NCI-H2029 treated with DMSO at 0.1 percent for 48 hours (cell line): Measurements from ENCODE around the gene MTRF1.

Experiments used
- DNase-seq: peaks from one replicate; lab custom pipeline; 2025; lab: John Stamatoyannopoulos, UW

Gene MTRF1

GRCh38 chr13:41263261-41263971 is at the start of gene MTRF1:
Gene MTRF1, minus strand, starts transcription at chr13:41263576. Its CDS starts 2,669 bp downstream, at chr13:41260907.
- DNase-seq = peak; percentile 31

- DNase-seq = no peak
Measured at GRCh38 chr13:41313117-41313516, 49.7 kb upstream of the MTRF1 start.

DNA sequence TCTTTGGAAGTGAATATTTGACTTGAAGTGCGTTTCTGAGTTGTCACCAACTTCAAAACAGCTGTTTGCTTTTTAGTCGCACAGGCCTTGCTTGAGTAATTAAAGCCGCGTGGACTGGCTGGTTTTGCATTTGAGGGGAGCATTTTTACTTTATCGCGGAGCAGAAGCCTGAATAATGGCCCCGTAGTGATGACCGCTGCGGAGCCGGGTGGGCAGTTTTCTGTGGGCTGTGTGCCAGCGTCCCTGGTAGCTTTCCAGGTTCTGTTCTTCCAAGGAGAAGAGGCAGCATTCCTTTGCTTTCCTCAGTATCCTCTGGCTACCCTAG is 48.8 kb upstream of the MTRF1 start:
- DNase-seq = no peak

- DNase-seq = no peak
Measured at GRCh38 chr13:41311406-41312175, 48.2 kb upstream of the MTRF1 start.

DNA sequence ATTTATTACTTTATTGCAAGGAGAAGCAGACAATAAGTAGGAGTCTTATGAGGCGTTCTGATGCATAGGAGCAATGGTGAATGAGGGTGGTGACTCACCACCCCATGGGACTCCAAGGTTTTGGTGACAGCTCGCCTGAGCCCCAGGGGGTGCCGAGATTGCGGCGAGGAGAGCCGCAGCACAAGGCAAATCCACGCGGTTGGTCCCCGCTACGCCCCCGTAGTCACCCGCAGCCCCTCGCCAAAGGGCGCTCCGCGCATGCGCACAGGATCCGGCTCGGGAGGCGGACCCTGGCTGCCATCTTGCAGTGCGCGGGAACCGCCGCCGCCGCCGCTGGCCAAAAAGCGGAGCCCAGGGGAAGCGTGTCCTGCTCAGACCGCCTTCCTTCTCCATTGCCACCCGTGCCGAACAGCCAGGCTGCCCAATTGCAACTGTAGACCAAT is 47.6 kb upstream of the MTRF1 start, which contains the start of gene NAA16:
Gene NAA16 (plus strand): TSS at position 305 of the 443 bp plus-strand sequence. CDS start 262 bp downstream, outside the sequence.
- peak; percentile 31 for DNase-seq

- DNase-seq = no peak
Measured at GRCh38 chr13:41307884-41308640, 44.7 kb upstream of the MTRF1 start.

- DNase-seq = no peak
Measured at GRCh38 chr13:41306271-41307145, 43.1 kb upstream of the MTRF1 start.

DNA sequence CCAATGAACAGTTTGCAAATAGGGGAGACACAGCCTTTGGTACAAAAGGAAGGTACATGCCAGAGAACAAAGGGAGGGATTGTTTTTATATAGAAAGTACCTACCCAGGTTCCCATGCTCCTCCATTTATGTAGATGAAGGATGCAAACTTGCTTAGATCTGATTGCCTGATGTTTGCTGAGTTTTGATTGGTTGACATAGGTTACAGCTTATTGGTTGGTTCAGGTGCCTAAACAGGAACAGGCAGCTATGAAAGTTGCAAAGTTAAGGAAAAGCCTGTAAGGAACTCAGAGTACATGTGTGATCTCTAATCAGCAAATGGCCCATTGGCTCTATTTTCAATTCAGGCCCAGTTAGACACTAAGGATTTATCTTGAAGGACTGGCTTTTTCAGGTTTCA is 41.2 kb upstream of the MTRF1 start:
- DNase-seq = no peak

DNA sequence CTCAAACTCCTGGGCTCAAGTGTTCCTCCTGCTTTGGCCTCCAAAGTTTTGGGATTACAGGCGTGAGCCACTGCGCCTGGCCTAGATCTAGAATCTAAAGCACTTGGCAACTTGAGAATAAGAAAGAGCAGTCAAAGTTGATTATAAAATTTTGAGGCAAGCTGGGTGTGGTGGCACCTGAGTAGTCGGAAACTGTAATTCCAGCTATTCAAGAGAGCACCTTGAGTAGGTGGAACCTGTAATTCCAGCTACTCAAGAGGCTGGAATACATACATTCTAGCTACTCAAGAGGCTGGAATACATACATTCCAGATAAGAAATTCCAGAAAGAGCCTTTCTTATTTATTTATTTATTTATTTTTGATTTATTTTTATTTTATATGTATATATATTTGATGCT is 39.4 kb upstream of the MTRF1 start:
- no peak for DNase-seq

DNA sequence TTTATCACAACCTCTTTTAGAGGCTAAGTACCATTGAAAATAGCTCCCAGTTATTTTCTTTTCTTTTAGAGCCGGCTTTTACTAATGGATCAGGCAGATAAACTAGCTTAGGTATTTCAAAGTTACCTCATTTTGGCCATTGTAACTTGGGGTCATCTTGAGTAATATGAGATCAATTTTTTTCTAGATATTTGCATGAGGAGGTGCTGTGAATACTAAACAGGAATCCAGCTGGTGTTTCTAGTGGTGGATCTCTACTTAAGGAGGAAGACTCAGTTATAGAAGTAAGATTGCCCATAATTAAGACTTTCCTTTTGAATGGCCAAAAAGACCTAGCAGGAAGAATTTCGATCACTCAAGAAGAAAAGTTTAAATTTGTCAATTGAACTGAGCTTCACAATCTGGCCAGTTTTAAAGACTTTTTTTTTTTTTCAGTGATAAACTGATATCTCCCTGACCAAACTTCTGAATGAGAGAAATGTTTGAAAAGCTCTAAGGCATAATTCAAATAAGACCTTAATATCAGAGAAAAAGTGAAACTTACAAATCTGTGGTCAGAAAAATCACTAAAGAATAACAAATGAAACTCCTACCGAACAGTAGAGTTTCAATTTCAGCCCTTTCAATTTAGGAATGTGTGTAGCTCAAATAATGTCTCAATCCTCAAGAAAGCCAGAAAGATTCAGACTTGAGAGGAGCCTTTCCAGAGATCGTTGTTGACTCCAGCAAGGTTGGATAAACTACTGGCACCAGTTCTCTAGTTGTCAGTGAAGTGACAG is 36.1 kb upstream of the MTRF1 start:
- DNase-seq = no peak

- DNase-seq = no peak
Measured at GRCh38 chr13:41296879-41297646, 33.7 kb upstream of the MTRF1 start.

GRCh38 chr13:41295973-41296372 is 32.6 kb upstream of the MTRF1 start:
- no peak for DNase-seq

- DNase-seq = no peak
Measured at GRCh38 chr13:41294914-41295313, 31.5 kb upstream of the MTRF1 start.

DNA sequence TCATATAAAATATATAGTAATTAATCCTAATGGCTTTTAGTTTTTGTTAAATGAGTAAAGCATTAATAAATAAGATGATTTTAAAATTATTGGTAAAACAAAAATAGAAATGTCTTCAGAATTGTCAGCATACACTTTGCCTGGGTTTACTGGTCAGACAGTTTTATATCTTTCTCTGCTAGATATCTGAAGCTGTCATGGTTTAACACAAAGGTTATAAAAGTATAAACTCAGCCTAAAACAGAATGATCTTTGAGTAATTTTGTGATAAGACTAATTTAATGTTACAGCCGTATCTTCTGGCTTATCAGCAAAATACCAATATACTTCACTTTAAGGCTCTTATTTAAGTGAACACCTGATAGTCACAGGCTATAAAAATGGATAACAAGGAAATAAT is 29.9 kb upstream of the MTRF1 start:
- no peak for DNase-seq

DNA sequence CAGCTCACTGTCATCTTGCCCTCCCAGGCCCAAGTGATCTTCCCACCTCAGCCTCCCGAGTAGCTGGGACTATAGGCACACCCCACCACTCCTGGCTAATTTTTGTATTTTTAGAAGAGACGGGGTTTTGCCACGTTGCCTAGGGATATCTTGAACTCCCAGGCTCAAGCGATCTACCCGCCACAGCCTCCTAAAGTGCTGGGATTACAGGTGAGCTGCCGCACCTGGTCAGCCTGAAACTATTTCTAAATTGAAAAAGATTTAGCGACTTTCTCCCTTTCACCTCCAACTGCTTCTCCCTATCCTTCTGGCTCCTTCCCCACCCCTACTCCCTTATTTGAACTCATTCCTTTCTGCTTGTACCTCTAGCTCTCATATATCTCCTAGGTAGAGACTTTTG is 27.9 kb upstream of the MTRF1 start:
- DNase-seq = no peak

DNA sequence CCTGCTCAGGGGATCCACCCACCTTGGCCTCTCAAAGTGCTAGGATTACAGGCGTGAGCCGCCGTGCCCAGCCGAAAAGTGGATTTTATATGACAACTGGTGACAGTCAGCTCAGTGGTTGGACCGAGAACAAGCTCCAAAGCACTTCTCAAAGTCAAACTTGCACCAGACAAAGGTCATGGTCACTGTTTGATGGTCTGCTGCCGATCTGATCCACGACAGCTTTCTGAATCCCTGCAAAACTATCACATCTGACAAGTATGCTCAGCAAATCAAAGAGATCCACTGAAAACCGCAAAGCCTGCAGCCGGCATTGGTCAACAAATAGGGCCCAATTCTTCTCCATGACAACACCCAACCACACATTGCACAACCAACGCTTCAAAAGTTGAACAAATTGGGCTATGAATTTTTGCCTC is 26.1 kb upstream of the MTRF1 start:
- DNase-seq = no peak

GRCh38 chr13:41286370-41286769 is 23.0 kb upstream of the MTRF1 start:
- no peak for DNase-seq

DNA sequence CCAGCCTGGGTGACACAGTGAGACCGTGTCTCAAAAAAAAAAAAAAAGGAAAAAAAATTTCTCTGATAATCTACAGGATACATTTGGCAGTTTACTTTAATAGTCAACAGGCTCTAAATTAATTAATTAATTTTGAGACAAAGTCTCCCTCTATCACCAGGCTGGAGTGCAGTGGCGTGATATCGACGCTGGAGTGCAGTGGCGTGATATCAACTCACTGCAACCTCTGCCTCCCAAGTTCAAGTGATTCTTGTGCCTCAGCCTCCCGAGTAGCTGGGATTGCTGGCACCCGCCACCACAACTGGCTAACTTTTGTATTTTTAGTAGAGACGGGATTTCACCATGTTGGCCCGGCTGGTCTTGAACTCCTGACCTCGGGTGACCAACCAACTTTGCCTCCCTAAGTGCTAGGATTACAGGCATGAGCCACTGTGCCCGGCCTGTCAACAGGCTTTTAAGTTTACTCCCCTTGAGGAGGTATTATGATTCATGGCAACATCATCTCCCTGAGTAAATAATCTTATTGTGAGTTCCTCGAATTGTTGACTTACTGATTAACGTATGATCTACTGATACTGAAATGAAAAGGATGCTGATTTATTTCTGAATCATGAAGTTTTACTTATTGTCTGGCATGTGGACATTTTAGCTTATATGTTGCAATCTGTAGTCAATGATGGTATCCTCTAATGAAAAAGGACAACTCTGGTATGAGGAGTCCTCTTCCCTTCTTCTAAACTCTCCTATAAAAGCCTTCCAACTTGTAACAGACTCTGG is 21.3 kb upstream of the MTRF1 start:
- DNase-seq = no peak

- DNase-seq = no peak
Measured at GRCh38 chr13:41282129-41282571, 18.8 kb upstream of the MTRF1 start.
